GM18909 (cell line): ENCODE results near the gene WFIKKN1.

Source experiments
- ATAC-seq: cut with Tn5 transposase; IDR thresholded peaks from one replicate; pipeline ENCODE4 v1.9.1; 2021; ENCODE audit warnings: mild to moderate bottlenecking; ENCODE audit not compliant: unreplicated experiment, poor library complexity

The WFIKKN1 gene

DNA sequence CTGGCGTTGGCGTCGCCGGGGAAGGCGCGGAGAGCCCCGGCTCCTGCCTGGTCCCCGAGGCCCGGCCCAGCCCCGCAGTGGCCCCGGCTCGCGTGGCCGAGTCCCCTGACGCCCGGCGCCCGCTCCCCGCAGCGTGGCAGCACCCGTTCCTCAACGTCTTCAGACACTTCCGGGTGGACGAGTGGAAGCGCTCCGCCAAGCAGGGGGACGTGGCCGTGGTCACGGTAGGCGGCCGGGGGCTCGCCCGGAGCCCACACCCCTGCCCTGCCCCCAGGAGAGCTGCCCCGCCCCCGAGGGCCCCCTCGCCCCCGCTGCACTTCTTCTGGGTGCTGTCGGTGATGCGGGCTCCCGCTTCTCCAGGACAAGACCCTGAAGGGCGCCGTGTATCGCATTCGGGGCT lies 18.8 kb downstream of the WFIKKN1 start:
- ATAC-seq, result peak; percentile 3

DNA sequence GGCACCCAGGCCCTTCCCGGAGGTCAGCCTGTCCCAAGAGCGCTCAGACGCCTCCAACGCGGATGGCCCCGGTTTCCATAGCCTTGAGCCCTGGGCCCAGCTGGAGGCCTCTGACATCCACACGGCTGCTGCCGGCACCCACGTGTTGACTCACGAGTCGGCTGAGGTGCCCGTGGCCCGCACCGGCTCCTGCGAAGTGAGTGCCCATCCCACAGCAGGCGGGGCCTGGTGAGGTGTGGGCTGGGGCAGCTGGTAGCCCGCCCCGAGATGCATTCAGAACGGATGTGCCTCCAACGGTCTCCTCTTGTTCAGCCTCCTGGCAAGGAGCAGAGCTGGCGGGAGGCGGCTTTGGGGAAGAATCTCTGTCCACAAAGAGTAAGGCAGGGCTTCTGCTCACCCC lies 21.1 kb downstream of the WFIKKN1 start:
- no peak for ATAC-seq

- no peak for ATAC-seq
Measured at GRCh38 chr16:652454-653305, 21.9 kb downstream of the WFIKKN1 start.

GRCh38 chr16:654034-654433 lies 23.2 kb downstream of the WFIKKN1 start:
- no peak for ATAC-seq

- ATAC-seq, result no peak
Measured at GRCh38 chr16:657487-657886, 26.7 kb downstream of the WFIKKN1 start.

DNA sequence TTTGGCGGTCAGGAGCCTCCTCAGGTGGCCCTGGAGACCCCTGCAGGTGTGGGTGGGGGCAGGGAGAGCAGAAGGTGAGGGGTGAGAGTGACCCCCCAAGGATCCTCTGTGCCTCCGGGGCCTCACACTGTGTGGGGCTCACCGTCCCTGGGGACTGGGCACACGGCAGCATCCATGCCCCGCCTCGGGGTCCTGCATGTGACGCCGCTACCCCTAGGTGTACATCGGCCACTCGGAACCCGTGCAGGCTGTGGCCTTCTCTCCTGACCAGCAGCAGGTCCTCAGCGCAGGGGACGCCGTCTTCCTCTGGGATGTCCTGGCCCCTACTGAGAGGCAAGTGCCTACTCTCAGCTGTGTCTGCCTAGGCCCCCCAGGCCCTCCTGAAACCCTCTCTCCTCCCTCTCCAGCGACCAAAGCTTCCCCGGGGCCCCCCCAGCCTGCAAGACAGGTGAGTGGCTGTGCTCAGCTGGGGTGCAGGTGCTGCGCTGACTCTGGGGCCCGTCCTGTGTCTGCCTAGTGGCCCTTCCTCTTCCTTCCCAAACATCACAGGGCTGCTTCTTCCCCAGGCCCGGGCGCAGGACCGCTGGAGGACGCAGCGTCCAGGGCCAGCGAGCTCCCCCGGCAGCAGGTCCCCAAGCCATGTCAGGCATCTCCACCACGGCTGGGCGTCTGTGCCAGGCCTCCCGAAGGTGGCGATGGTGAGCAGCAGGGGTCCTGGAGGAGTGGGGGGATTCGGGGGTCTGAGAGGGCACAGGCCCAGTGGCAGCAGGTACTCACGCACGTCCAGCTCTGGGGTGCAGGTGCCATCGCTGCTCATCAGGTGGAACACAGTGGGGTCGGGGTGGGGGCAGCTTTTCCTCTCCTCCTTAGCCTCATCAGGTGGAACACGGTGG lies 28.1 kb downstream of the WFIKKN1 start:
- ATAC-seq, result no peak

GRCh38 chr16:659618-660017 lies 28.8 kb downstream of the WFIKKN1 start:
- ATAC-seq, result no peak

DNA sequence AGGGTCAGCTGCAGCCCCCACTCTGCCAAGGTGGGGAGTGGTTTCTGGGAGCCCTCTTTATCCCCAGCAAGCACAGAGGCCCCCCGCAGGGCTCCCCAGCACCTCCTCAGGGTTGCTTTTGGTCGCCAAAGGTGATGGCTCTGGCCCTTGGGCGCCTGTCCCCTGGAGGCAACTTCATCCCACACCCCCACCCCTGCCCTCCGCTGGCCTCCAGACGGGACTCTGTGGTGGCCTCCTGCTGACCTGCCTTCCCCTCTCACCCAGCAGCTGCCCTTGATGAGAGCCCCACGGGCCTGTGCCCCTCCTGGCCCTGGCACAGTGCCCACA lies 29.3 kb downstream of the WFIKKN1 start:
- ATAC-seq, result no peak

DNA sequence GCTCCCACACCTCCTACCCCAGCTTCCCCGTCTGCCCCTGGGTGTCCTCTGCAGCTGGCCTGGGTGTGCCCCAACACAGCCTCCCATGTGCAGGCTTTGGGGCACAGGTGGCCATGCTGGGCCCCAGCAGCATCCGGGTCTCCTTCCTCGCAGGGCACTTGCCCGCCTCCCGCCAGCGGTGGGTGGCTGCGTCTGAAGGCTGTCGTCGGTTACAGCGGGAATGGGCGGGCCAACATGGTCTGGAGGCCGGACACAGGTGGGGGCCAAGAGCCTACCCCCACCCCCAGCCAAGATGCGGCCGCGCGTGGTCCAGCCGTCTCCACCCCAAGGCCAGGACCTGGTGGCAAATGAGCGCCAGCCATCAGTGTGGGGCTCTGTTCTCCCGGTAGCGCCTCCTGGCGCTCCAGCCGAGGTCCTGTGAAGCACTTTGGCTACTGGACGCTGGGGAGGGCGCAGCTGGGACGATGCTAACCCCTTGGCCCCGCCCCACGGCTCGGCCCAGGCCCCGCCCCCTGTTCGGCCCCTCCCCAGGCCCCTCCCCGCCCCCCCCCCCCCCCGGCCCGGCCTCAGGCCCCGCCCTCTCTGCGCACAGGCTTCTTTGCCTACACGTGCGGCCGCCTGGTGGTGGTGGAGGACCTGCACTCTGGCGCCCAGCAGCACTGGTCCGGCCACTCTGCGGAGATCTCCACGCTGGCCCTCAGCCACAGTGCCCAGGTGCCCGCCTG lies 29.8 kb downstream of the WFIKKN1 start:
- ATAC-seq, result peak; percentile 46

DNA sequence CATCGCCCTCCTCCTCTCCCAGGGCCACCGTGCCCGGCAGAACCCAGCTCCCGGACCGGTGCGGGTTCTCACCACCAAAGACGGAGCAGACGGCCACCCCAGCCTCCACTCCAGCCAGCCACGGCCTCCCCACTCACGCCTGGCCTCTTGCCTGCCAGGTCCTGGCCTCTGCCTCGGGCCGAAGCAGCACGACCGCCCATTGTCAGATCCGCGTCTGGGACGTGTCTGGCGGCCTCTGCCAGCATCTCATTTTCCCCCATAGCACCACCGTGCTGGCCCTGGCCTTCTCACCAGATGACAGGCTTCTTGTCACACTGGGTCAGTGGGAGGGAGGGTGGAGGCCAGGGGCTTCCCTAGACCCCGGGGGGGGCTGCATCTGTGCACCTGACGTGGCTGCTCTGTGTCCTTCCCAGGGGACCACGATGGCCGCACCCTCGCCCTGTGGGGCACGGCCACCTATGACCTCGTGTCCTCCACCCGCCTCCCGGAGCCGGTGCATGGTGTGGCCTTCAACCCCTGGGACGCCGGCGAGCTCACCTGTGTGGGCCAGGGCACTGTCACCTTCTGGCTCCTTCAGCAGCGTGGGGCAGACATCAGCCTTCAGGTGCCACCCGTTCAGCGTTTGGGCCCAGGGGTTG lies 30.5 kb downstream of the WFIKKN1 start:
- peak; percentile 17 for ATAC-seq

DNA sequence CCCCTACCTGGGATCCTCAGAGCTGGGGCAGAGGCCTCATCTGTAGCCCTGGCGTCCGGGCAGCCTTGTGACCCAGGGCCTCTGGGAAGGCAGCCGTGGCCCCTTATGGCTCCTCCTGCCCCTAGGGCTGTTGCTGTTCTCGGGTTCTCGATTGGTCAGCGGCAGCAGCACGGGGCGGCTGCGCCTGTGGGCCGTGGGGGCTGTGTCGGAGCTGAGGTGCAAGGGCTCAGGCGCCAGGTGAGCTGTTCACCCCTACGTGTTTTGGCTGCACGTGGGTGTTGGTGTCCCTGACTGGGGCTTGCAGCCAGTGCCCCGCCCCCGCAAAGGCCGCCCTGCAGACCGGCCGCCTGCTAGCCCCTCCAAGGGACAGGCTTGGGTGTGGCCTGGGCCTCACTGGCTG lies 31.3 kb downstream of the WFIKKN1 start:
- ATAC-seq, result no peak

GRCh38 chr16:662597-662996 lies 31.8 kb downstream of the WFIKKN1 start:
- ATAC-seq, result no peak

DNA sequence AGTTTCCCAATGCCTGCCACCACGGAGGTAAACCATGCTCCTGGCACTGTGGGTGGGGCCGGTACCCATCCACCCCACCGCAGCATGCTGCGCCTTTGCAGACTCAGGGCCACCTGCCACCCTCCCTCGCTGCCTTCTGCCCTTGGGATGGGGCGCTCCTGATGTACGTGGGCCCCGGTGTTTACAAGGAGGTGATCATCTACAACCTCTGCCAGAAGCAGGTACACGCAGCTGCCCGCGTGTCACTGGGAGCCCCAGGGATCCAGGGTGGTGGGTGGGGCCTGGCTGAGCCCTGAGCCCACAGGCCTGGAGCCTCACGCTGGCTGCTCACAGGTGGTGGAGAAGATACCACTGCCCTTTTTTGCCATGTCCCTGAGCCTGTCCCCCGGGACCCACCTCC lies 35.8 kb downstream of the WFIKKN1 start:
- ATAC-seq, result no peak

GRCh38 chr16:667113-667779 lies 36.5 kb downstream of the WFIKKN1 start:
- ATAC-seq, result no peak

GRCh38 chr16:667780-668518 lies 37.2 kb downstream of the WFIKKN1 start, which contains the start of gene RHOT2:
Gene RHOT2, plus strand, starts transcription at chr16:668132. Its CDS starts 68 bp downstream, at chr16:668200.
- ATAC-seq, result peak; percentile 83

GRCh38 chr16:668519-669171 lies 37.9 kb downstream of the WFIKKN1 start:
- no peak for ATAC-seq

GRCh38 chr16:669666-670065 lies 38.9 kb downstream of the WFIKKN1 start:
- no peak for ATAC-seq

DNA sequence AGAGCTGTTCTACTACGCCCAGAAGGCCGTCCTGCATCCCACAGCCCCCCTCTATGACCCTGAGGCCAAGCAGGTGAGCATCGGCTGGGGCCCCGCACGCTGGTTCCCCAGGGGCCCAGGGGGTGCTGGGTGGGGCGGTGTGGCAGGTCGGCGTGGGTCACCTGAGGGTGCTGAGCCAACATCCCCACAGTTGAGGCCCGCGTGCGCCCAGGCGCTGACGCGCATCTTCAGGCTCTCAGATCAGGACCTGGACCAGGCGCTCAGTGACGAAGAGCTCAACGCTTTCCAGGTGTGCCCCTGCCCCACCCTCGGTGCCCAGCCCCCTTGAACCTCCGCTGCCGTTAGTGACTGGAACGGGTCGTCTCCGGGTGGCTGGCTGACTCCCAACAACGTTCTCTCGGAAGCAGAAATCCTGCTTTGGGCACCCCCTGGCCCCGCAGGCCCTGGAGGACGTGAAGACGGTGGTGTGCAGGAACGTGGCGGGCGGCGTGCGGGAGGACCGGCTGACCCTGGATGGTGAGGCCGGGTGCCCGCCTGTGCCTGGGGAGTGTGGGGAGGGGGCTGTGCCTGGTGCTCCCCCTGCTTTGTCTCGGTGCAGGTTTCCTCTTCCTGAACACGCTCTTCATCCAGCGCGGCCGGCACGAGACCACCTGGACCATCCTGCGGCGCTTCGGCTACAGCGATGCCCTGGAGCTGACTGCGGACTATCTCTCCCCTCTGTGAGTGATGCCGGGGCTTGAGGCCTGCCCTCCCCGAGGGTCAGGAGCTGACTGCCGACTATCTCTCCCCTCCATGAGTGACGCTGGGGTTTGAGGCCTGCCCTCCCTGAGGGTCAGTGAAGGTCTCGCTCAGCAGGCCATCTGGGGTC lies 39.9 kb downstream of the WFIKKN1 start:
- no peak for ATAC-seq
